Peyer's patch (tissue), 4 donors: ENCODE data around the gene PCBP1. TPM values are rescaled to one million over a fixed set of nuclear protein-coding genes. Genes with fewer than 3 reads are reported as not detected.

Source experiments
- DNase-seq, 3 donors: peaks; one replicate each; pipeline ENCODE4 v3.0.0-alpha.2; 2017 to 2019
- H3K27ac ChIP-seq, 4 donors: fragments of 200-600 bp; sonication (generic); one replicate each; pipeline ENCODE4 v1.5.1; 2016 to 2019
- H3K27me3 ChIP-seq, 2 donors: fragments of 200-600 bp; sonication (generic); one replicate each; pipeline ENCODE4 v1.5.1; 2019
- H3K36me3 ChIP-seq, 3 donors: fragments of 200-600 bp; sonication (generic); one replicate each; pipeline ENCODE4 v1.5.1; 2016 to 2019
- H3K4me1 ChIP-seq, 4 donors: fragments of 200-600 bp; sonication (generic); one replicate each; pipeline ENCODE4 v1.5.1; 2016 to 2019
- H3K4me3 ChIP-seq, 4 donors: fragments of 200-600 bp; sonication (generic); 1 replicate in 3 of 4; 2 replicates in 1 of 4; pipeline ENCODE4 v1.5.1; 2016 to 2019; ENCODE audit warnings: mild to moderate bottlenecking in 1 of 4
- H3K9me3 ChIP-seq, 4 donors: fragments of 200-600 bp; sonication (generic); one replicate each; pipeline ENCODE4 v1.5.1; 2016 to 2019; ENCODE audit warnings: mild to moderate bottlenecking in 1 of 4
- CTCF ChIP-seq, 6 experiments: fragments of 450-650 bp in 4 of 6; fragments of 200-600 bp in 2 of 6; sonication (generic) in 1 of 6; IDR thresholded peaks; one replicate each; pipeline ENCODE4 v1.5.1; 2017 to 2019; ENCODE audit warnings: antibody characterized with exemption in 6 of 6, mild to moderate bottlenecking in 3 of 6, moderate library complexity in 1 of 6
- POLR2A ChIP-seq, 2 donors: fragments of 450-650 bp; IDR thresholded peaks; one replicate each; pipeline ENCODE4 v1.5.1; 2017; ENCODE audit warnings: antibody characterized with exemption in 2 of 2, mild to moderate bottlenecking in 2 of 2, moderate library complexity in 2 of 2
- total RNA-seq, 4 donors: library from RNA; depleted of rRNA; stranded (reverse); fragments of >200 nt; gene quantifications; one replicate each; pipeline ENCODE4 v1.1.0, GENCODE V29; 2016

Gene PCBP1
- total RNA-seq, 4 donors from 2014 or later: 129 to 152 (median 134) TPM

GRCh38 chr2:70083344-70084156 lies 3.7 kb upstream of the PCBP1 start:
- Histone ChIP-seq H3K4me1 (peaks cover 4 to 38% (median 19%) of the 10 kb centered on the region in 4 donors), H3K27me3 (no peaks in the 10 kb centered on the region), H3K4me3 (no peak overlapping the region), H3K9me3 (no peaks in the 10 kb centered on the region), H3K27ac (peak overlapping the region; percentile 98 to 100 (median 99)), H3K36me3 (peaks cover 0 to 29% (median 0%) of the 10 kb centered on the region in 3 donors)
- DNase-seq: peak; percentile 42 to 86 (median 72)
- TF ChIP-seq CTCF (IDR thresholded peaks at IDR 0.05) (no peak), POLR2A (IDR thresholded peaks at IDR 0.05) (peak in 1 of 2 donors; percentile 71)

- H3K36me3 ChIP-seq: peaks cover 0 to 21% (median 0%) of the 10 kb centered on the region in 3 donors
- H3K27me3 ChIP-seq: no peaks in the 10 kb centered on the region
- no peak for TF ChIP-seq CTCF (IDR thresholded peaks at IDR 0.05)
- TF ChIP-seq POLR2A (IDR thresholded peaks at IDR 0.05): peak; percentile 22 to 70
- no peaks in the 10 kb centered on the region for H3K9me3 ChIP-seq
- H3K27ac ChIP-seq: peak overlapping the region; percentile 98 to 100 (median 99)
- H3K4me3 ChIP-seq: peak overlapping the region; percentile 76 to 87 (median 81)
- peaks cover 4 to 46% (median 26%) of the 10 kb centered on the region in 4 donors for H3K4me1 ChIP-seq
- DNase-seq: peak; percentile 79 to 91 (median 81)
Measured at GRCh38 chr2:70084973-70085710, 2.1 kb upstream of the PCBP1 start.

GRCh38 chr2:70085711-70086277 lies 1.5 kb upstream of the PCBP1 start:
- TF ChIP-seq CTCF (IDR thresholded peaks at IDR 0.05): no peak
- no peak for TF ChIP-seq POLR2A (IDR thresholded peaks at IDR 0.05)
- DNase-seq: peak in 2 of 3 donors; percentile 39 to 45
- H3K9me3 ChIP-seq: no peaks in the 10 kb centered on the region
- peaks cover 4 to 51% (median 26%) of the 10 kb centered on the region in 4 donors for H3K4me1 ChIP-seq
- peak overlapping the region; percentile 76 to 87 (median 81) for H3K4me3 ChIP-seq
- H3K27me3 ChIP-seq: no peaks in the 10 kb centered on the region
- H3K27ac ChIP-seq: peak overlapping the region; percentile 98 to 100 (median 99)
- H3K36me3 ChIP-seq: peaks cover 0 to 18% (median 0%) of the 10 kb centered on the region in 3 donors

- H3K9me3 ChIP-seq: no peaks in the 10 kb centered on the region
- no peaks in the 10 kb centered on the region for H3K27me3 ChIP-seq
- no peak for TF ChIP-seq POLR2A (IDR thresholded peaks at IDR 0.05)
- no peak for TF ChIP-seq CTCF (IDR thresholded peaks at IDR 0.05)
- H3K27ac ChIP-seq: peak overlapping the region; percentile 98 to 100 (median 99)
- H3K36me3 ChIP-seq: peaks cover 0 to 12% (median 0%) of the 10 kb centered on the region in 3 donors
- peaks cover 4 to 51% (median 26%) of the 10 kb centered on the region in 4 donors for H3K4me1 ChIP-seq
- H3K4me3 ChIP-seq: peak overlapping the region; percentile 76 to 87 (median 81)
- DNase-seq: peak in 2 of 3 donors; percentile 77 to 89
Measured at GRCh38 chr2:70086278-70086837, 919 bp upstream of the PCBP1 start.
